Forelimb muscle (tissue), 1 donor: ENCODE results near the gene PDE6C. TPM values are rescaled to one million over a fixed set of nuclear protein-coding genes. Genes with fewer than 3 reads are reported as not detected.

ENCODE experiments used
- DNase-seq: peaks from one replicate; pipeline ENCODE4 v3.0.0-alpha.2; 2013; ENCODE audit warnings: low read depth
- polyA plus RNA-seq: library from polyadenylated mRNA; unstranded; fragments of 120-200 nt; gene quantifications from one replicate; pipeline ENCODE4 v1.2.1, GENCODE V29; 2013; ENCODE audit not compliant: insufficient read length

PDE6C gene
- polyA plus RNA-seq: 0.58 TPM

DNA sequence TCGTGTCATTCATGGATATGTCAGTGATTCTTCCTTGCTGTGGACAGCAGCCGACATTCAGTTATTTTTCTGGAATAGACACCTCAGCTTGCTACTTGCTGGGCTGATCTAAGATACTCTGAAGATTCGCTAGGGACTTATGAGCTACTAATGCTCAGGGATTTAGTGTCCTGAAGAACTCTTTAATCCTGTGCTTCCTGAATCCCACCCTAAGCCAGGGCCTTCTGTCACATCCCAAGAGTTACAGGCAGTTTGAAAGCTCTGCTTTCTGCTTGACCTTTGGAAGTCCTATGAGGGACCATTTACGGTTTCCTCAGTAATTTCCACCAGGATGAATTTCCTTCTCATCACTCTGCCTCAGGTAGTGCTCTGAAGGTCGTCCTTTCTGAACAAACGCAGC, at the start of gene PDE6C:
Gene PDE6C, plus strand, starts transcription at position 227 of the 400 bp plus-strand sequence. CDS start 189 bp downstream, outside the sequence.
- no peak for DNase-seq

DNA sequence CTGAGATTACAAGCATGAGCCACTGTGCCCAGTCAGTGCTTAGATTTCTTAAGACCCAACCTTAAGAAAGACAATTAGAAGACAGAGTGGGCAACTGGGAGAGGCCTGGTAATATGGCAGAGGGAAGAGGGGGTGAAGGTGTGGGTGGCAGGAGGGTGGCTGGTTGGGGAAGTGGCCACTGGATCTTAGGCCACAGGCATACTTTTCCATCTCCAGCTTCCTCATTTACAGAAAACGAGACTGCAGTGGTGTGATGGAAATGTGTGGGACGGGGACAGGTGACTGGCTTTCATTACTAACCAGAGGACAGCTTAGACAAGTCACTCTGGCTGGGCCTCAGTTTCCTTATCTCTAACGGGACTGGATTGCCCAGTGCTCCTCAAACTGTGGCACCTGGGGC, 46.9 kb upstream of the PDE6C start:
- DNase-seq: no peak

- no peak for DNase-seq
Measured at GRCh38 chr10:93566435-93567276, 45.7 kb upstream of the PDE6C start, which contains the start of gene FFAR4. Gene FFAR4 (plus strand): TSS chr10:93566665. CDS start chr10:93566721, 56 bp downstream.

GRCh38 chr10:93567277-93568104, 44.8 kb upstream of the PDE6C start:
- DNase-seq: no peak

DNA sequence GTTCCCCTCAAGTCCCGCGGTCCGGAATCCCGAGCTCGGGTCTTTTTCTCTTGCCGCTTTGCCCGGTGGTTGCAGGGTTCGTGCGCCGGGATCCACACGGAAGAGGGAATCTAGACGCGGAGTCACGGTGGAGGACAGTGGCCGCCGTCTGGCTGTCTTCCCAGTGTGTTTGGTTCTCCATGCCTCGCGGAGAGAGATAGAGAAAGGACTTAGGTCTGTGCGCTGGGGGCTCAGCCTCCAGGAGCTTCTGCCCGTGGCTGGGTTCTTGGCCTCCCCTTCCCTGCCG, 44.3 kb upstream of the PDE6C start:
- DNase-seq: no peak

- no peak for DNase-seq
Measured at GRCh38 chr10:93570383-93570782, 42.0 kb upstream of the PDE6C start.

DNA sequence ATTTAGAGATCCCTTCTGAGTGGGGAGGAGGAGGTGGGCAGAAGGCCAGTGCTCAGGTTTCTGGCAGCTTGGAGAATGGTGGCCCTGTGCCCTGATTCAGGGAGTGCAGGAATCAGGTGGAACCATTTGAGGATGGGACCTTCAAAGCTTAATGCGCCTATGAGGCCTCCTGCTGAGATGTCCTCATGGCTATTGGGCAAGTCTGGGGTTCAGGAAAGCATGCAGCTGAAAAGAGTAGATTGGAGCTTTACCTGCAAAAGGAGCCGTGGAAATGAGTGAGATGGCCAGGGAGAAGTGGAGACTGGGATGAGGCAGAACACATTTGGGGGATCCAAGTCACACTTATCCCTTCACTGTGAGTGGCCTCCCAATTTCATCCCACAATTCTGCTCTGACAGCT, 39.7 kb upstream of the PDE6C start:
- DNase-seq: no peak

DNA sequence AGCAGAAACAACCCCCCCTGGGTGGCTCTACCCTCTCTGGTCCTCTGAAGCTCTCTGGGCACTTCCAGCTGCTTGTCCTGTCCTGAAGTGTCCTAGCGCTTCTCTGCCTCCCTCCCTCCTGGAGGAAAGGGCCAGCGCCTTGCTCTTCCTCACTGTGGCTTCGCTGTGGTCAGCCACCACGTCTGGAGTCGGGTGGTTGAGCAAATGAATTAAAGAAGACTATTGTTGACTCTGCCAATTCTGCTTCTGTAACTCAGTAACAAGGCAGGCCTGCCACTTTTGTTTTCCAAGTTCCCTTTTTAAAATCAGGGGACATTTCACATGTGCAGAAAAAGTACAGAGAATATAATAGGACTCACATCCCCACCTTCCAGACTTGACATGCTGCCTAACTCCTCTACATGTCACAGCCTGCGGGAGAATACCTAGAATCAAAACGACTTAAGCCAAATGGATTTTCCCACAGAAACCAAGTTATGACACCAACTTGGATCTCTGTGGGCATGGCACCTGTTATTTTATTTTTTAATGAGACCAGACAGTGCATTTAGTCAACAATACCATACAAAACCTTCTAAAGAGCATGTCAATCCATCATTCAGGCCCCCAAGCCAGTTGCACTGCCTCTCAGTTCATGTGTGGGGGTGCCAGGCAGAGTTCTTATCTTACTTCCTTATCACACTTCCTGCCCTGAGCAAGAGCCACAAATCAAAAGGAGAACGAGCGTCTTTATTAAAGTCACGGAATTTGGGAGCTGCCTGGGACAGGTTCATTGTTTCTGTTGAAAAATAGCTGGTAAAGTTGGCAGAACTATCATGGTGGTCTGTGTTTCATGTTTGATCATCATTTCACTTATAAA, 39.1 kb upstream of the PDE6C start:
- DNase-seq: no peak

- no peak for DNase-seq
Measured at GRCh38 chr10:93573924-93574323, 38.4 kb upstream of the PDE6C start.

GRCh38 chr10:93576888-93577287, 35.4 kb upstream of the PDE6C start:
- DNase-seq: no peak

- DNase-seq: no peak
Measured at GRCh38 chr10:93577565-93577964, 34.8 kb upstream of the PDE6C start.

GRCh38 chr10:93579089-93579488, 33.2 kb upstream of the PDE6C start:
- DNase-seq: no peak

GRCh38 chr10:93579985-93580711, 32.2 kb upstream of the PDE6C start:
- no peak for DNase-seq

DNA sequence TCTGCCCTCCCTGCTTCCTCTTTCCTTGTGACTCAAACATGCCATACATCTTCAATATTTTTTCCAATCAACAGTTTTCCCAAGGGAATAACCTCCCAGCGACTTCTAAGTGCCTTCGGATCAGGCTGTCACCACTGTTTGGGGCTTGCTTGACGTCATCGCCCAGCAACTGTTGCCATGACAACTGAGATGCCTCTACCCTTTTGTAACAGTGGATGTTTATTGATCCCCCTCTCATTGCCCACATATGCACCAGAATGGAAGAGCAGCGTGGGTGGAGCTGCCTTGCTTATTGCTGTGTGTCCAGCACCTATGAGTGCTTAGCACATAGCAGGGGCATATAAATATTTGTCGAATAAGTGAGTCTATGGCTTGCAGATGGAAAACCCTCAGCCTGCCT, 31.5 kb upstream of the PDE6C start:
- no peak for DNase-seq

GRCh38 chr10:93584445-93584844, 27.9 kb upstream of the PDE6C start:
- no peak for DNase-seq

DNA sequence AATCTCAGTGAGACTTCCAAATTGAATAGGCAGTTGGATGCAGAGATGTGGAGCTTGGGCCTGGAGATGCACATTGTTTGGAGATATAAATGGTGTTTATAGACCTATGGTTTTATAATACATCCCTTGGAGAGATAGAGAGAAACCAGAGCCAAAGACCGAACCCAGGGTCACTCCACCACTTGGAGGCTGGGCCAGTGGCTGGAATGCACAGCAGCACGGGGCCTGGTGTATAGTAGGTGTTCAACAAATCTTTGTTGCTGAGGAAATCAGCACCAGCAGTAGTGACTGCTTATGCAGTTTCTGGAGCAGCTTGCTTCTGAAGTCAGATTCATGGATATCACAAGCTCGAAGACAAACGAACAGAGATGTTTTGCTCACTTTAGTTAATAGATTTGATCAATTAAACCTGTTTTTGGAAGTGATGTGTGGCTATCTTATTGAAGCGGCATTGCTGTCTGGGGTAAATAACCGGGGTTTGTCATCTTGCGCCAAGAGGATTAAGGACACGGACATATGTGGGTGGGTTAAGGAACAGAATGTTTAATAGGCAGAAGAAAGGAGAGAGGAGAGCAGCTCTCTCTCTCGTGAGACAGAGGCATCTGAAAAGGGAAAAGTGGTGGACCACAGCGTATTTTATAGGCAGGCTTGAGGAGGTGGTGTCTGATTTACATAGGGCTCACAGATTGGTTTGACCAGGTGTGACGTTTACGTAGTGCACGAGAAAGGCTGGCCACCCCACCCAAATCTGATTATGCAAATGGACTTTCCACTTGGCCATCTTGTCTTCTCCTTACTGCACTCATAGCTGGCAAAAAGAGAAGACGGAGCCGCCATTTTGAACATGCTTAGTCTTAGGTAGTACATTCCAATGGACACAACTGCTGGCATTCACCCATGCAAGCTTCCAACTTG, 22.4 kb upstream of the PDE6C start:
- DNase-seq: no peak

- DNase-seq: no peak
Measured at GRCh38 chr10:93590638-93591037, 21.7 kb upstream of the PDE6C start.

GRCh38 chr10:93591065-93591808, 21.1 kb upstream of the PDE6C start:
- DNase-seq: no peak

DNA sequence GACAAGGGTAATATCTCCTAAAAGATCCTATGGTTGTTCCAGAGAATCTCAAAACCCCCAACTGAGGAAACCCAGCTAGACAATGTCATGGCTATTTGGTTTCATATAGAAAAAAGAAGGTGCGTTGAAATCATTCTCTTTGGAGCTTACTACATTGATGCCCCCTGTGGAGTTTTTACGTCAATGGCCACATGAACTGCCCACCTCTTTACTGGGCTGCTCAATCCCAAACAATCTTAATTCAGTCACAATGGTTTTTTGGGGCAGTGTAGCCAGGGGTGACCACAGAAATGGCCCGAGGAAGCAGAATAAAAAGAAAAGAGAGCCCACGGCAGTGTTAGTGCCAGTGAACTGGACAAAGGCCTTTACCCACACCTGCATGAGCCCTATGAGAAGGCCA, 19.1 kb upstream of the PDE6C start:
- DNase-seq: no peak

DNA sequence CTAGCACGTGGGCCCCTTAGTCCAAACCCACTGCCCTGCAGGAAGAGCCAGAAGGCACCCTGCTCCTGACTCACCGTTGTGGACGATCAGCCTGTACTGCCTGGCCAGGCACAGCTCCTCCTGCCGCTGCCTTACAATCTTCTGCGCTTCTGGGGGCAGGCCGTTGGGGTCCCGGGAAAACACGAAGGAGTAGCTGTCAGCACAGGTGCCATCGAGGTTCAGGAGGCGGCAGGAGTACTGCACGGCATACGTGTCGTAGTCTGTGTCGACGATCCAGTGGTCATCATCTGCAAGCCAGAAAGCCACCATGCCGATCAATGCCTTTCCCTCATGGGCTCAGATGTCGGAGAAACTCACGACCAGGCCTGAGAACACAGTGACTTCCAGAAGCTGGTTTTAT, 18.6 kb upstream of the PDE6C start:
- no peak for DNase-seq
